Measurements from ENCODE around the gene AEBP1. TPM values are rescaled to one million over a fixed set of nuclear protein-coding genes. Genes with fewer than 3 reads are reported as not detected.

AEBP1 gene
- total and polyA plus RNA-seq, 9 donors, result 137 to 563 (median 283) TPM

DNA sequence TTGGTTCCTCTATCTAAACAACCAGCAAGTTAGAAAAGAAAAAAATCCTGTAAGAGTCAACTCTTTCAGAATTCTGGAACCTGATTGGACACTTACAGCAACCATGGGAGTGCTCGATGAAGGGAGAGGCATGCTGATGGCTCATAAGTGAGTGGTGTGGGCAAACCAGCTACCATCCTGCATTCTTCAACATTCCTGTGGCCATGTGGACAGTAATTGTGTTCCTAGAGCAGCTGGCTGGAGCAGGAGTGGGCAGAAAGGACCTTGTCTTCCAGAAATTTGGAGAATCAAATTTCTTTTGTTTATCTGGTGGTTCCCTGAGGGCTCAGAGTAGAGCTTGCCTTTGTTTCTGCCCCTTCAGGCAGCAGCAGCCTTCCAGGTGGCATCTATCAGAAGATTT lies 59.4 kb downstream of the AEBP1 start:
- TF ChIP-seq EP300 (IDR thresholded peaks at IDR 0.05), result no peak
- no peak for TF ChIP-seq POLR2A (IDR thresholded peaks at IDR 0.05)
- TF ChIP-seq, protein P1, sequence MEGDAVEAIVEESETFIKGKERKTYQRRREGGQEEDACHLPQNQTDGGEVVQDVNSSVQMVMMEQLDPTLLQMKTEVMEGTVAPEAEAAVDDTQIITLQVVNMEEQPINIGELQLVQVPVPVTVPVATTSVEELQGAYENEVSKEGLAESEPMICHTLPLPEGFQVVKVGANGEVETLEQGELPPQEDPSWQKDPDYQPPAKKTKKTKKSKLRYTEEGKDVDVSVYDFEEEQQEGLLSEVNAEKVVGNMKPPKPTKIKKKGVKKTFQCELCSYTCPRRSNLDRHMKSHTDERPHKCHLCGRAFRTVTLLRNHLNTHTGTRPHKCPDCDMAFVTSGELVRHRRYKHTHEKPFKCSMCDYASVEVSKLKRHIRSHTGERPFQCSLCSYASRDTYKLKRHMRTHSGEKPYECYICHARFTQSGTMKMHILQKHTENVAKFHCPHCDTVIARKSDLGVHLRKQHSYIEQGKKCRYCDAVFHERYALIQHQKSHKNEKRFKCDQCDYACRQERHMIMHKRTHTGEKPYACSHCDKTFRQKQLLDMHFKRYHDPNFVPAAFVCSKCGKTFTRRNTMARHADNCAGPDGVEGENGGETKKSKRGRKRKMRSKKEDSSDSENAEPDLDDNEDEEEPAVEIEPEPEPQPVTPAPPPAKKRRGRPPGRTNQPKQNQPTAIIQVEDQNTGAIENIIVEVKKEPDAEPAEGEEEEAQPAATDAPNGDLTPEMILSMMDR (IDR thresholded peaks at IDR 0.05), result no peak
- WGBS, 3 donors, result 9 to 30% (median 28%) methylated on average over 1 of the region's 1 CpG
- Histone ChIP-seq H3K36me3 (no peaks in the 10 kb centered on the region), H3K4me3 (no peak overlapping the region), H3K4me1 (ENCODE audit: insufficient read depth) (no peaks in the 10 kb centered on the region), H3K9me3 (no peaks in the 10 kb centered on the region), H3K27ac (no peak overlapping the region), H3K27me3 (no peaks in the 10 kb centered on the region)
- intact Hi-C loops (cut with DNase I), result no loop called here
- no peak for DNase-seq

Small RNA genes within 50 kb of the gene (microRNA-seq; reads per million reads assigned to microRNA genes)
- gene MIR6838, result 0.36 to 0.95 (median 0.75) reads per million in 3 donors

Small RNA genes within 50 kb of the gene (small RNA-seq; reads per million reads assigned to genes)
- gene RNA5SP230, result not detected

Other genes starting within 250 kb of the AEBP1 start
- 100 to 1,000 TPM in 1 of 7 donors, 10 to 100 TPM in 6; 73.0 to 111 (median 90.9) TPM for gene MRPS24, start 234.8 kb upstream of the AEBP1 start, total RNA-seq
- gene MRPS24, start 234.8 kb upstream of the AEBP1 start, polyA plus RNA-seq, result 100 to 1,000 TPM; 104 to 124 TPM
- 10 to 100 TPM; 20.9 to 41.0 (median 38.8) TPM for gene URGCP, start 197.7 kb upstream of the AEBP1 start, total RNA-seq
- 10 to 100 TPM; 19.3 to 55.1 TPM for gene URGCP, start 197.7 kb upstream of the AEBP1 start, polyA plus RNA-seq
- 10 to 100 TPM in 6 of 7 donors, 1 to 10 TPM in 1; 9.1 to 24.8 (median 19.1) TPM for gene UBE2D4, start 177.9 kb upstream of the AEBP1 start, total RNA-seq
- gene UBE2D4, start 177.9 kb upstream of the AEBP1 start, polyA plus RNA-seq, result 10 to 100 TPM in 1 of 2 donors, 1 to 10 TPM in 1; 9.9 to 32.1 TPM
- under 1 TPM in 3 of 7 donors, not detected in 4; 0.10 to 0.17 (median 0.13) TPM for gene SPDYE1, start 106.4 kb upstream of the AEBP1 start, total RNA-seq
- gene SPDYE1, start 106.4 kb upstream of the AEBP1 start, polyA plus RNA-seq, result under 1 TPM in 1 of 2 donors, not detected in 1; 0.02 TPM
- 10 to 100 TPM; 56.3 to 91.1 (median 70.2) TPM for gene DBNL, start 59.6 kb upstream of the AEBP1 start, total RNA-seq
- gene DBNL, start 59.6 kb upstream of the AEBP1 start, polyA plus RNA-seq, result 10 to 100 TPM; 22.0 to 57.7 TPM
- 1 to 10 TPM in 4 of 7 donors, under 1 TPM in 1, not detected in 2; 0.72 to 3.2 (median 1.9) TPM for gene PGAM2, start 38.8 kb upstream of the AEBP1 start, total RNA-seq
- gene PGAM2, start 38.8 kb upstream of the AEBP1 start, polyA plus RNA-seq, result 1 to 10 TPM in 1 of 2 donors, under 1 TPM in 1; 0.40 to 1.7 TPM
- gene POLM, start 21.8 kb upstream of the AEBP1 start, total RNA-seq, result 10 to 100 TPM; 20.9 to 37.3 (median 30.2) TPM
- 10 to 100 TPM in 1 of 2 donors, 1 to 10 TPM in 1; 5.1 to 24.7 TPM for gene POLM, start 21.8 kb upstream of the AEBP1 start, polyA plus RNA-seq
- 100 to 1,000 TPM in 2 of 7 donors, 10 to 100 TPM in 5; 42.4 to 118 (median 76.9) TPM for gene POLD2, start 19.2 kb downstream of the AEBP1 start, total RNA-seq
- gene POLD2, start 19.2 kb downstream of the AEBP1 start, polyA plus RNA-seq, result 10 to 100 TPM; 35.3 to 63.5 TPM
- gene MYL7, start 37.0 kb downstream of the AEBP1 start, total RNA-seq, result 1 to 10 TPM in 3 of 7 donors, under 1 TPM in 1, not detected in 3; 0.46 to 2.0 (median 1.6) TPM
- 1 to 10 TPM in 1 of 2 donors, under 1 TPM in 1; 0.35 to 1.5 TPM for gene MYL7, start 37.0 kb downstream of the AEBP1 start, polyA plus RNA-seq
- 1 to 10 TPM in 5 of 7 donors, under 1 TPM in 2; 0.75 to 2.9 (median 1.3) TPM for gene GCK, start 85.1 kb downstream of the AEBP1 start, total RNA-seq
- gene GCK, start 85.1 kb downstream of the AEBP1 start, polyA plus RNA-seq, result 1 to 10 TPM in 1 of 2 donors, under 1 TPM in 1; 0.48 to 2.7 TPM
- 10 to 100 TPM; 22.2 to 68.0 (median 40.5) TPM for gene YKT6, start 96.6 kb downstream of the AEBP1 start, total RNA-seq
- gene YKT6, start 96.6 kb downstream of the AEBP1 start, polyA plus RNA-seq, result 10 to 100 TPM; 28.1 to 67.3 TPM
- 1 to 10 TPM in 1 of 7 donors, under 1 TPM in 4, not detected in 2; 0.24 to 1.4 (median 0.45) TPM for gene CAMK2B, start 221.2 kb downstream of the AEBP1 start, total RNA-seq
- under 1 TPM; 0.22 to 0.48 TPM for gene CAMK2B, start 221.2 kb downstream of the AEBP1 start, polyA plus RNA-seq